Measurements from ENCODE around the gene TGFBR1.
"Not testable (repeated sequence)": the region's sequence is repeated elsewhere in the genome, so short reads cannot be mapped to it uniquely, and the experiment has no call there.

Gene TGFBR1

DNA sequence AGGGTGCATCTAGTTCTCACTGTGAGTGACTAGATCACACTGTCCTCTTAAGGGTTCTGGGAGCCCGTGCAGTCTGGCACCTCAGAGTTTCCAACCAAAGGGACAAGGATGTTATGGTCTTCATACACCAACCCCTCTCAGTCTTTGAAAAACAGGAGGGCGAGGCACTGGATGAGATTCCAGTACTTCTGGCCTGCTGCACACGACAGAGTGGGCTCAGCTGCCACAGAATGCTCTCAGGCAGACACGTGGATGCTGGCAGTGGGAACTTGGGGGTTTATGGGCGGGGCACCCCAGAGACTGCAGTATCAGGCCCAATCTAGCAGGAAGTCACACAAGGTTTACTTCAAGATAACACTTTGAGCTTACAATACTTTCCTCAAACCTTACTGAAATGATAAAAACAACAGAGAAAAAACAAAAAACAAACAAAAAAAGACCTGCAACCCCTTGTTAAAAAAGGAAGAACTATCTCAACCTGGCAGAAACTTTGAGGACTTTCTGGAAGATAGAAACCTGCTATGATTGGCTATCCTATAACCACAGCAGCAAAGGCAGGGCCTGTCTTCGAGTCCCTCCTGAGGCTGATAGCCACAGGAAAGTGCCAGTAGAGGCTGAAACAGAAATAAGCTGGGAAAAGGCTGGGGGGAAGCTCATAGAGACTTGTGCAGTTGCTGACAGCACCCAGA lies 28.3 kb upstream of the TGFBR1 start:
- peak; percentile 95 for DNase-seq

DNA sequence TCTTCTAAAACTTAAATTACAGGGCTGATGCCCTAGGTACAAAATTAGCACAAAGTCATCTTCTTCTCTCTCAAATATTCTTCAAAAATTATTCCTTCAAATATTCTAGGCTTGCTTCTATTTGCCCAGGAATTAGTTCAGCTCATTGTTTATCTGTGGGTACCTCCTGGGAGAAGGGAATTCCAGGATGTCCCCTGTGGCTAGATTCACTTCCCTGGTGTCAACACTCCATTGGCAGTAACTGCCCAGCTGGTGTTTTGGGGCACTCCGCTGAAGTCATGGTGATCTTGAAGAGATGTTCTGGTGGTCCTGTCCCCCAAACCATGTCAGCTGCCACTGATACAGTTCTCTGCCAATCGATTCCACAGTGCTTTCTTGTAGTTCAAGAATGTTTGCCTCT lies 26.2 kb upstream of the TGFBR1 start:
- DNase-seq: no peak

DNA sequence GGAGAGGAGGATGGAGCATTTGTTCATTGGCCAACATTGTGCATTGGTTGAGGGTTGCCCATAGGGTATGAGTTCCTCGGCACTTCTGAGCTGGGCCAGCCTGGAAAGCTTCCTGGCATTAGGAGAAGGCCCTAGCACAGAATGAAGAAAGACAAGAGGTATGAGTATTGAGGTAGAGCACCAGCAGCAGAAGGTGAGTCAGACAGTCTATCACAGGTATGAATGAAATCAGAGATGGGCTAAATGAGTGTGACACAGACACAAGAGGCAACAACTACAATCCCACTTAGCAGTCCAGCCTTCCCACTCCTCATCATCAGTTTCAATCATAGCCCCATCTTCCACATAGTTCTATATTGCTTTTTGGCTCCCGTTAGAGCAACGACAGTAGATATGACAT lies 25.4 kb upstream of the TGFBR1 start:
- DNase-seq: no peak

DNA sequence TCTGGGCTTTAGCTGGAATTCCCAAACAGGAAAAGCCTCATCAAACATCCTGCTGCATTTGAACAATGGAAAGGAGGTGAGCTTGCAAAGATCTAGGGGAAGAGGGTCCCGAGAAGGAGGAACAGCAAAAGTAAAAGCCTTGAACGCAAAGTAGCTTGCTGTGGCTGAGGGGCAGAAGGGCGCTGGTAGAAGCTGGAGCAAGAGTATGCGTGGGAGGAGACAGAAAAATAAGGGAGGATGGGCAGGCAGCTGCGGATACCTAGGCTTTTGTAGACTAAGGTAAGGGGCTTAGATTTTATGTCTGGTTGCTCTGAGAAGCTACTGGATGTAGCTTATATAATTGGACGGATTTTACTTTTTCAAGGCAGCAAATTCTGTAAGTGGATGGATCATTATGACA lies 21.9 kb upstream of the TGFBR1 start:
- DNase-seq: no peak

DNA sequence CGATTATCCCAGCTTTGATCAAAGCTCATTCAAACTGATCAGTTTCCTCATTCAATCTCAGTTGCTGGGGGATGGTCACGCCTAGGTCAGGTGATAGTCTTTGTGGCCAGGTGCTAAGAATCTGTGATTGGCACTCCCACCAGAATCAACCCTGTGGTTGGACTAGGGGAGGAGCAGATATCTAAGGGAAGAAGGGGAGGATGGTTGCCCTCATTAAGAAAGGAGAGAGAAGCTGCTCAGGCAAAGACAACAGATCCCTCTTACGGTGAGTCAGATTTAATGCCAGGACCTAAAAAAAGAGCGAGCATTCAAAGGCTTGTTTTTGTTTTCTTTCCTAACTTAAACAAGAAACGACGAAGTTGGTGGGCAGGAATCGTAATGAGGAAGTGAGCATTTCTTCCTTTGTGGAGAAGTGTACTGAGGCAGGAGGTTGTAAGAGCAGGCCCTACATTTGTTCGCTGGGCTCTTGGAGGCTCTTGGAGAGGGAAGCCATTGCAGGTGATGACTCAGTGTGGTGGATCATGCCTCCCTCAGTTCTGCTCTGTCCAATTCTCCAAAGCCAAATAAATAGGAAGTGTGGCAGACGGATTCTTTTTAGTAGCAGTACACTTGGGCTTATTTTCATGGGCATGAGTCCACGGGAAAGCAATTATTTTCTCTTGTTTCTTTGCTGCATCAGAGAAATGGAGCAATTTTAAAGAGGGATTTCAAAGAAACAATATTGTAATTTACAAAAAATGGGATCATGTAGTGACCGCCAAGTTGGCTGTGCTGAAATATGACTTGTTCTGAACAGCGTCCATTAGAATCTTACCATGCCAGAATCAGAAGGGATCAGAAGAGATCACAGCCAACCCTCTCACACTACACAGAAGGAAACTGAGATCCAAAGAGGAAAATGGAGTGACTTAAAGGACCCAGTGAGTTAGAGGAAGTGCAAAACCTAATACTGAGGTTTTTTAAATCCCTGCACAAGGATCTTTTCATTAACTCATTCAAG lies 18.7 kb upstream of the TGFBR1 start:
- DNase-seq: no peak

DNA sequence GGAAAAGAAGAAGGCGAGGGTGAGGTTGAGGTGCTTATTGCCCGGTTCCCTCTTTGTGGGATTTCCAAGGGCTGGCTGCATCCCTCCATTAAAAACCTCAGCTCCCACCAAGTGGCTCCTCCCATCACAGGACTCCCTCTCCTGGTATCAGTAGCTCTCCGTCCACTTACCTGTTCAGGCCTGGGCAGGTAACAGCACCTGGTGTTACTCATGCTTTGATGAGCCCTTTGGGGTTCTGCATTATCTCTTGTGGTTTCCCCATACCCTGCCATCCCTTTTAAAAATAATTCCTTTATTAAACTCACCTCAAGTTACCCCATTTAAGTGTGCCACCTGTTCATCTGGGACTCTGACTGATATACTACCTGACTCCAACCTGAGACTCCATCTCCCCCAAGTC lies 17.5 kb upstream of the TGFBR1 start:
- DNase-seq: no peak

DNA sequence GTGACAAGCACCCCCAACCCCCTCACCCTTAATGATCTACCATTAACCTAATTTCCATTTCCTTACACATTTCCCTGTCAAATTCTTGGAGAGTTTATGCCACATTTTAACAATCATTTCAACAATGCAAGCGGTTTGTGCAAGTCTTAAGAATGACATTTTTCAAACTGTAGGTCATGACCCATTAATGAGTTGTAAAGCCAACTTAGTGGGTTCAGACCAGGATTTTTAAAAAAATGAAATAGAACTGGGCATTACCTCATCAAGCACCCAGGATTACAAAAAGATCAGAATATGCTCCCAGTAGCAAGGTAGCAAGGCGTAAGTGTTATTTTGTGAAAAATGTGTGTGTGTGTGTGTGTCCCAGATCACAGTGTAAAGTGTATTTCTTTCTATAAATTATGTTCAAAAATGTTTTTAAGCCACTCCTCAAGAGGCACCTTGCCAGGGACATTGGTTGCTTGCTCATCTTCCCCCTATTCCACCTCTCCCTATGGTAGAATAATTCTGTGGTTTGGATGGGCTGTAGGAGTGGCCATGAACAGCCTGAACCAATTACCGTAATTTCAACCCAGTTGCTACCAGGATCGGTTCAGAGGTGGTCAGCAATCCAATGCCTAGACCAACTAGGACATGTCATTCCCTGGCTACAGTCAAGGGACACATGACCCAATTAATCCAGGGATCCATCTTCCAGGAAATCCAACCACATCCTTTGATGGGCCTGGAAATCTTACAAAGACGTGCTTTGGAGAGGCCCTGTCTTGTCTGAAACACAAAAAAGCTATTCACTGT lies 14.4 kb upstream of the TGFBR1 start:
- no peak for DNase-seq

DNA sequence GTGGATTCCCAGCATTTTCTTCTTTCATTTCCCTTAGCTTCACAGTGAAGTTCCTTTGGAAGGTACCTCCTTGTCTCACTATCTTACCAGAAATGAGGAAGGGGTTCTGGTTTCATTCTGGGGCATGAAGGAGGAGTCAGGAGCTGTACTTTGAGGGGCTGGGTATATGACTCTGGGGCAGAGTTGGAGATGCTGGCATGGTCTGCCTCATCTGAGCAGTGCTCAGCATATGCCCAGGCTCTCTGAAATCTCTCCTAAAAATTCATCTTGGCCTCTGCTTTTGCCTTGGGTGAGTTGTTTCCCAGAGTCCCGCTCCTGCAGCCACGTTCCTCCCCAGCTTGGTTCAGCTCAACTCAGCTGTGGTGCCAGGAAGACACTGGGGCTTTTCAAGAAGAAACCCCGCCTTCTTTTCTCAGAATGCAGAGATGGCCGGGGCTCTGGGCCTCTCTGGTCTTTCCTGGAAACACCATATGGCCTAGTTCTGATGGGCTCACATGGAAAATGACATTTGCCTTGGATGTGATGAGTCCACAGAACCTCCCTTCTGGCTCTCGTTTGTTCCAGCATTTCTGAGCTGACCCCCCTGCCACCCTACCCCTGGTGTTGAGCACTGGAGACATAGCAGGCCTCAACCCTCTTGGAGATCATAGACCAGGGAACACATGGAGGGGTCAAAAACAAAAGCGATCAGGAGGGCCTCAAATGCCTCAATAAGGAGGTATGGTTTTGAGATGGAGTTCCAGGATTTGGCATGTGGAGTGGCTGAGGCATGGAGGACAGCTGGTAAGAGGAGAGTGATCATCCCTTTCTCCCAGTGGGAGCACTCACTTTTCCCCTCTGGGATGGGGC lies 12.0 kb upstream of the TGFBR1 start:
- peak; percentile 79 for DNase-seq

DNA sequence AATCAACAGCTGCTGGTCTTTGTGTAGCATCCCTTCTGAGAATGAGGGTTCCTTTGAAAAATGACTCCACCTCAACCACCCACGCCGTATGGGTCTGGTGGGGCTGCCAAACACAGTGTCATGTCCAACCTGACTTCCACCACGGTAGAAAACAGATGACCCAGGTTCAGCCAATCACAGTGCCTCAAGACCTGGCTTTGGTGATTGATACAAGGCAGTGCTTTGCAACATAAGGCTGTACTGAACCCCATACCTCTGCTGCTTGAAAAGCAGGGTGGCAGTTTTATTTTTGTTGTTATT lies 11.5 kb upstream of the TGFBR1 start:
- DNase-seq: peak; percentile 22

DNA sequence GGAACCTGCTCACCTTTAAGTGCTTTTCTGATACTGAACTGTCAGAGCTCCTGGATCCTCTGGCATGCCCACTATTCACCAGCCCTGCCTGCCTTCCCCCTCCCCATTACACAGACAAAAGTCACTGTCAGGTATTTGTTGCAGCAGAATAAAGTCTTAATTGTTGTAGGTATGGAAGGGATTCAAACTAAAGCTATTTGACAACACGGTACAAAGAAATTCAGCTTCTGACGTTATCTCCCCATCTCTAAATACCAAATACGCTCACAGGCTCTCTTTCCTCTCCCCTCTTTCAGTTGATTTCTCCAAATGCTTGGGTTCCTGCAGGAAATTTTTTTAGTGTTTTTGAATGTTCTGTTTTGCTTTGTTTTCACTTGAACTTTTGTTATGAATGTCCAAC lies 9.3 kb upstream of the TGFBR1 start:
- no peak for DNase-seq

DNA sequence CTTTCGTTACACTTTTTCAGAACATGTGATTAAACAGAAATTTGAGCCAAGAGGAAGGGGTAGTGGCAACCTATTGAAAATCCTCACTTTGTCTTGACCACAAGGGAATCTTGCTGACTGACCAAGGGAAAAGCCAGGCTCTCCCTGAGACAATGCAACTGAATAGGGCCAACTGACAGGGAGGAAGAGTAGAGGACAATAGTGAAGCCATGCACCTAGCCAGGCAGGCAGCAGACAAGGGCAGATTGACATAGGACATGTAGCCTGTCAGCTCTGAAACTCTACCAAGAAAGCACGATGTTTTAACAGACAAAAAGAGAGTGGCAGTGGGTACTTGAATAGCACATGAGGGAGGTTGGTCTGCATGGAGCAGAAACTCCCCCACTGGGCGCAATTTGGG lies 8.5 kb upstream of the TGFBR1 start:
- DNase-seq: no peak

DNA sequence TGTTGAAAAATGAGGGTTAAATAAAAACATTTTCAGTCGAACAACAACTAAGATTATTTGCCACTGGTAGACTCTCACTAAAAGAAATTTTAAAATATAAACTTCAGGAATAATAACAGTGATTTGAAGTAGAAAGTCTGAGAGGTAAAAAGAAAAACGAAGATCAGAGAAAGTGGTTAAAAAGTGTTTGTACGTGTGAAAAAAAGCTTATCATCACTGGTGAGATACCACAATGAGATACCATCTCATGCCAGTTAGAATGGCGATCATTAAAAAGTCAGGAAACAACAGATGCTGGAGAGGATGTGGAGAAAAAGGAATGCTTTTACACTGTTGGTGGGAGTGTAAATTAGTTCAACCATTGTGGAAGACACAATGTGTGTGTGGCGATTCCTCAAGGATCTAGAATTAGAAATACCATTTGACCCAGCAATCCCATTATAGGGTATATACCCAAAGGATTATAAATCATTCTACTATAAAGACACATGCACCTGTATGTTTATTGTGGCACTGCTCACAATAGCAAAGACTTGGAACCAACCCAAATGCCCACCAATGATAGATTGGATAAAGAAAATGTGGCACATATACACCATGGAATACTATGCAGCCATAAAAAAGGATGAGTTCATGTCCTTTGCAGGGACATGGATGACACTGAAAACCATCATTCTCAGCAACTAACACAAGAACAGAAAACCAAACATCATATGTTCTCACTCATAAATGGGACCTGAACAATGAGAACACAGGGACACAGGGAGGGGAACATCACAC lies 4.9 kb upstream of the TGFBR1 start:
- not testable (repeated sequence) for DNase-seq

DNA sequence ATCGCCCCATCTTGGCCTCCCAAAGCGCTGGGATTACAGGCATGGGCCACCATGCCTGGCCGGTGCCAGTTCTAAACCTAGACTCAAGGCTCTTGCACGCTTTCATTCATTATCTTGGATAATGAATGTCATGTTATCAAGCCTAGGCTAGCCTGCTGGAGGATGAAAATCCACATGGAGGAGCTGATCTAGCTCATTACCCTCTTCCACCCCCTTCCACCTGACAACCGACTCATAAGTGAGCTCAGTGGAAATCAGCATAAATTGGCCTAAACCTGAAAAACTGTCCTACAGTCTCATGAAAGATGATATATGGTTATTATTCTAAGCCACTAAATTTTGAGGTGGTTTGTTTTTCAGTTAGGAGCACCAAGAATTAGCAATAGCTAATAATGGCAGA lies 3.6 kb upstream of the TGFBR1 start:
- DNase-seq: no peak

DNA sequence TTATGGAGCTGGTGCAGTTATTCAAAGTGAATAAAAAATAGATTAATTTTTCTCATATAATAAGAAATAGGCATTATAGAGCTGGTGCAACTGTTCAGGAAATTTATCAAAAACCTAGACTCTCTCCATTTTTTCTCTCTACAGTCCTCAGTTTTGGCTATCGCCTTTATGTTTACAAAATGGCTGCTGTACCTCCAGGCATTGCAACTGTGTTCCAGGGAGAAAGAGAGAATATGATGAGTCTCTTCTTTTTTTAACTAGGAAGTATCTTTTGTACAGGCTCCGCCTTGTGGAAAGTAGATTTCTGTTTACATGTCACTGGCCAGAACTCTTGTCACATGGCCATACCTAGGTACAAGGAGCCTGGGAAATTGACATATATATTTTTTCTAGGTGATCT lies 3.1 kb upstream of the TGFBR1 start:
- DNase-seq: no peak

DNA sequence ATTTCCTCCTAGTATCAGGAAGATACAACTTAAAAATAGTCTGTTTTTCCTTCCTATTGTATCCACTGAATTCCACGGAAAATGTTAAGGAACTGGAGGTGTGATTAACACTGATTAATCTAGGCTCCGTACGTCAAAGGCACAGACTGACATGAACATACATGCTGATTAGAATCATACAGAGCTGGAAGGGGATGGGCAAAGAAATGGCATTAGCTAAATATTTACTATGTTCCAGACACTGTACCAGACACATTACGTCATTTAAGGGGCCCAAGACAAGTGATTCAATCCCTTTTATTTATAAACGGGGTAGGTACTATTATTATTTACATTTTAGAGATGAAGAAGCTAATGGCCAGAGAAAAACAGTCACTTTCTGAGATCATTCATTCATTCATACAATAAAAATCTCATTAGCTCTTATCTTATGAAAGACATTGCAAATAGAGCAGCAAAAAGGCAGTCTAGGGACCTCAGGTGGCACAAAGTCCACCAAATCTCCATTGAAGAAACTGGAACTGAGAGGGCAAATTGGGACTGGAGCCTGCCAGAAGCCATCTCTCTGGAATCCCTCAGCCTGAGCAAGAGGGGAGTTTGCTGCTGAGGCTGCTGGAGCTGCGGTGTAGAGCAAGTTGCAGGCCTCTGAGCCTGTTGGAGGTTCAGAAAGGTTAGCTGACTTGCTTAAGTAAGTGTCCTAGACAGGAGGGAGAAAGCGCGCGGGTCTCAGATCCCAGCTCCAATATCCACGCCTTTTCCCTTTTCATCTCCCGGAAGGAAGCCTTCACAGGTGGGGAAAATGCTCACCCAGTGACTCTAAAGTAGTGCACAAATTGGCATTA lies 1.6 kb upstream of the TGFBR1 start:
- no peak for DNase-seq

DNA sequence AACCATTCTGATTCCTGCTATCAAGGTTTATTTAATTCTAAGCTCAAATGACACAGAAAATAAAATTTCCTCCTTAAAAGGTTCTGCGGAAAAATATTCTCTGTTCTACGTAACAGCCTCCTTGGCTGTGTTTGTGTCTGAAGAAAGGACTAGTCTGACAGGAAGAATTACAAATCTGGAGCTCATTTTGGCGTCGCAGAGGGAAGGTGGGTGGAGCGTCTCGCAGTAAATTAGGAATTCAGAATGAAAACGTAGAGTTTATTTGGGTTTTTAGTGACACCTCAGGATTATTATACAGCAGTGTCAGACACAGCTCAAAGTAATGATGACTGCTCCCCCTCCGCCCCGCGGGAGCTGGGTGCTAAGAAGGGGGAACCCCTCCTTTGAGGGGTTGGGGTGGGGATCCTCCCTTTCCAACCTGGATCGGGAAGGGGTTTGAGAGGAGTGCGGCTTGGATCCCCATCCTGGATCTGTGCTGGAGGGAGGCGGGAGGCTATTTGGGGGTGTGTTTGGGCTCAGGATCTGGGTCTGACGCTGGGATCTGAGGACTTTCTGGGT lies 933 bp upstream of the TGFBR1 start:
- no peak for DNase-seq

DNA sequence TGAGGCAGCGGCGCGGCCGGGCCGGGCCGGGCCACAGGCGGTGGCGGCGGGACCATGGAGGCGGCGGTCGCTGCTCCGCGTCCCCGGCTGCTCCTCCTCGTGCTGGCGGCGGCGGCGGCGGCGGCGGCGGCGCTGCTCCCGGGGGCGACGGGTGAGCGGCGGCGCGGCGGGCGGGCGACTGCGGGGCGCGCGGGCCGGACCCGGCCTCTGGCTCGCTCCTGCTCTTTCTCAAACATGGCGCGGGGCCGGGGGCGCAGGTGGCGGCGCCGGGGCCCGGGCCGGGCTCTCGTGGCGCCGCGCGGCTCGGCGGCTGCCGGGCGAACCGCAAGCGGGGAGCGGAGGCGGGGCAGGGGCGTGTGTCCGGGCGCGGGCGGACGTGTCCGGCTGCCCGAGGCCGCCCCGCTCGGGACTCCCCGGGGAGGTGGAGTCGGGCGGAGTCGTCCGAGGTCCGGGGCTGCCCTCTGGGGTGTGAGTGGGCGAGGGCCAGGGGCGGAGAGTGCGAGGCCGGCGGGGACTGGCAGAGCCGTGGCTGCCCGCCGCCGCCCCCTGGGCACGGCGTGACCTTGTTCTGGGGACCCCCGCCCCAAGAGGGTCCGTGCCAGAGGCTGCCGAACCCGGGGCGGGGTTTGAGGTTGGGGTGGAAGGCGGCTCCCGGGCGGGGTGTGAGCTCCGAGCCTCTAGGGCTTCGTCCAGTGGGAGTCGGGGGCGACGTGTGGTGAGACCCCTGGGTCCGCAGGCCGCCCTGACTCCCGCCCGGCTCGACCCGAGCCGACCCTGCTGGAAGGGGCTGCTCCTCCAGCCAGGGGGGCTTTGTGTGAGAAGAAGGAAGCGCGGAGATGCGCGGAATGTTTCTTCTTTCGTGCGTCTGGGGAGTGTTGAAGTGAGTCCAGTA lies 485 bp downstream of the TGFBR1 start:
- DNase-seq: peak; percentile 76

DNA sequence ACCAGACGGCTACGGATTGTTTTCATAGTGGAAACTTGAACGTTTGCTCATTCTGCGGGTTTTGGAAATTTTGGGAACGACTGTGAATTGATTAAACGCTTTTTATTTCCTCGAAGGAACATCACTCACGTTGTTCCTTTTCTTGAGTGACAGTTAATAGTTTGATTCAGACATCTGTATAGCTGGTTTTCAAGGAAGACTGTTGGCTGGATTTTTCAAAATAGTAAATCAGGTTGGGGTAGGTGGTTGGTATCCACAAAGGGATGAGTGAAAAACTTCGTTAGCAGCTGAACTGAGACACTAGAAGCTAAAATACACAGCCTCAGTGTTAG lies 1.1 kb downstream of the TGFBR1 start:
- DNase-seq: no peak

DNA sequence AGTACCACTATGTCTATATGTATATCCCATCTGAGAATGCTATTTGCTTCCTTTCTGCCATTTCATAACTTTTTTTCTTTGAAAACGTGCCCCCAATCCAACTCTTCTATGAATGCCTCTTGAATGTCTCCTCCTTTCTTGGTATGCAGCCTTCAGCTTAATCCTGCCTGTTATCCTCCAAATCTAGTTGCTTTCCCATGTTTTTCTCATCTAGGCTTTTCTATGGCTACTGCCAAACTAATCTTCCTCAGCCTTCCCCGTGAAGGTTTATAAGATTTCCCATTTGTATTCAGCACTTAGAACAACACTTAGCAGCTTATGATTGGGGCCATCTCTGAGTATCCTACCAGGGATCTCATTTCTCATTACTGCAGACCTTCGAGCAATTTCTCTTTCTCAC lies 2.5 kb downstream of the TGFBR1 start:
- DNase-seq: no peak

DNA sequence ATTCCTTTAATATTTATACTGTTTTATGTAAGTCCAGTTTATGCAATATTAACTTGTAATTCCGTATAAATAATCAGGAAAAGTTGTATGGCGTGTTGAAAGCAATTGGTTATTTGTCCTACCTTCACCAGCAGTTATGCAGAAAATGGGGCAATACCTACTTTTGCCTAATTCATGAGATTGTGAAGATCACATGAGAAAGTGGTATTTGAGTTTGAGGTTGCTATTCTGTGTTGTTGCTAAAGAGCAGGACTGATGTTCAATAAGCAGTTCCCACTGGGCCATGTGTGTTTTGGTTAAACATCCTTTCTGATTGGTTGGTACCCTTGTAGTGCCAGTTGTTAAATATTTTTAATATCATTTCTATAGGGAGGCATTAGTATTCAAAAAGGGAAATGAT lies 3.2 kb downstream of the TGFBR1 start:
- peak; percentile 56 for DNase-seq
